ENCODE results near the gene ZNF148. TPM values are rescaled to one million over a fixed set of nuclear protein-coding genes. Genes with fewer than 3 reads are reported as not detected.

Gene ZNF148
- total RNA-seq, 1 experiment from 2014 or later: 24.8 TPM

- Mint-ChIP-seq H3K27ac (no peak overlapping the region), H3K4me3 (peak overlapping the region in 1 of 2 experiments; percentile 63; a peak in 3 of 5 replicates), H3K4me1 (peaks cover 5 to 13% of the 10 kb centered on the region in 2 experiments), H3K27me3 (ENCODE audit: low read depth) (no peaks in the 10 kb centered on the region), H3K36me3 (ENCODE audit: insufficient read depth in 1 of 3, low read depth in 3 of 3) (no peaks in the 10 kb centered on the region; a peak in 1 of 7 replicates), H3K9me3 (no peaks in the 10 kb centered on the region)
- H3K4me2 ChIP-seq (ENCODE audit: insufficient read depth, insufficient read length, low read length): no peak overlapping the region
- H3K18ac ChIP-seq (ENCODE audit: insufficient read length, low read depth, low read length): peak overlapping the region; percentile 74
- peak; percentile 48 for DNase-seq
- H2BK12ac ChIP-seq (ENCODE audit: insufficient read length, low read depth, low read length): no peak overlapping the region
- H3K9ac ChIP-seq (ENCODE audit: extremely low read depth, insufficient read length, low read length): no peak overlapping the region
- no peaks in the 10 kb centered on the region for H3K9me3 ChIP-seq (ENCODE audit: control insufficient read depth, low read depth, low read length)
- H3K79me1 ChIP-seq (ENCODE audit: insufficient read depth, low read depth, low read length, poor library complexity, severe bottlenecking): peaks cover 5% of the 10 kb centered on the region
- H3K4me1 ChIP-seq (ENCODE audit: insufficient read depth, low read length): no peaks in the 10 kb centered on the region
- H3K27ac ChIP-seq (ENCODE audit: insufficient read length, low read depth, low read length): no peak overlapping the region
- no peak for TF ChIP-seq CTCF (conservative IDR thresholded peaks at IDR 0.05)
- WGBS (ENCODE audit: extremely low coverage, insufficient read length, low lambda C conversion rate): no CpG with 5 or more reads among the region's 52 CpGs
- H2AFZ ChIP-seq (ENCODE audit: low read length): no peak overlapping the region
- no peak overlapping the region for H2BK20ac ChIP-seq (ENCODE audit: low read depth, low read length, poor library complexity, severe bottlenecking)
- peak overlapping the region; percentile 66 for H3K14ac ChIP-seq (ENCODE audit: insufficient read depth, low read length)
- no peak overlapping the region for H4K8ac ChIP-seq (replicated peaks; ENCODE audit: insufficient read length, low read depth, low read length)
- H4K20me1 ChIP-seq (ENCODE audit: control insufficient read depth, insufficient read depth, insufficient read length): no peaks in the 10 kb centered on the region
- no peak overlapping the region for H2BK15ac ChIP-seq (ENCODE audit: low read depth, low read length)
- no peak overlapping the region for H2AK5ac ChIP-seq (ENCODE audit: insufficient read length, low read length)
- H3K79me2 ChIP-seq (ENCODE audit: insufficient read depth, low read length): peaks cover 3% of the 10 kb centered on the region; the same call in 1 of the 2 replicates
- no peak overlapping the region for H3T11ph ChIP-seq (ENCODE audit: low read length)
- no peak overlapping the region for H3K4ac ChIP-seq (ENCODE audit: low read depth, low read length)
- no peak overlapping the region for H3K56ac ChIP-seq (ENCODE audit: insufficient read length, low read depth, low read length)
- peaks cover 3% of the 10 kb centered on the region for H3K23me2 ChIP-seq (ENCODE audit: insufficient read length, low read depth, low read length, poor library complexity, severe bottlenecking)
- no peak overlapping the region for H4K91ac ChIP-seq (ENCODE audit: insufficient read length, low read depth, low read length)
- H3K27me3 ChIP-seq (ENCODE audit: insufficient read depth, low read length): no peaks in the 10 kb centered on the region
- H3K23ac ChIP-seq (ENCODE audit: insufficient read length, low read depth, low read length): no peak overlapping the region
- H4K5ac ChIP-seq (ENCODE audit: insufficient read length, low read depth, low read length): no peak overlapping the region
- no peak overlapping the region for H2BK5ac ChIP-seq (ENCODE audit: insufficient read length, low read length)
- H2BK120ac ChIP-seq (ENCODE audit: low read depth, low read length, poor library complexity, severe bottlenecking): no peak overlapping the region
Observed at GRCh38 chr3:125357032-125357658, 18.0 kb downstream of the ZNF148 start.

All from H9 (cell line).